Measurements from ENCODE around the gene QSER1.

DNA sequence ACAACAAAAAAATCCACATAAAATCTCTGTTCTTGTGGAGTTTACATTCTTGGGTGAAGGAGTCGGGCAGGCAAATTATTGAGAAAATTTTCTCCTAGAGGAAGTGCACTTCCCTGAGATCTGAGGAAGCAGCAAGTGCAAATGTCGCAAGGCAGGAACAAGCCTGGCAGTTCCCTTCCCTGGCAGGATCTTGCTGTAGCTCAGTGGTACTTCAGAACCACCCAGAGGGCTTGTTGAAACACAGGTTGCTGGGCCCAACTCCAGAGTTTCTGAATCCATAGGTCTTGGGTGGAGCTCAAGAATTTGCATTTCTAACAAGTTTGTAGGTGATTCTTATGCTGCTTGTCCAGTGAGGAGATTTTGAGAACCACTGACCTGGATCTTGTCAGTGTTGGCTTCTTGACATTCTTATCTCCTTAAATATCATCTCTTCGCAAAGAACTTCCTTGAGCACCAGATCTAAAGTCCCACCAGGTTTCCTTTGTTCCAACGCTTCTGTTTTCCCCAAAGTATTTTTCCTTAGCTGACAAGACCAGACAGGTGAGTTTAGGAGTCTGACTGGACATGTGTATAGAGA lies 9.6 kb downstream of the QSER1 start:
- TF ChIP-seq, protein P1, sequence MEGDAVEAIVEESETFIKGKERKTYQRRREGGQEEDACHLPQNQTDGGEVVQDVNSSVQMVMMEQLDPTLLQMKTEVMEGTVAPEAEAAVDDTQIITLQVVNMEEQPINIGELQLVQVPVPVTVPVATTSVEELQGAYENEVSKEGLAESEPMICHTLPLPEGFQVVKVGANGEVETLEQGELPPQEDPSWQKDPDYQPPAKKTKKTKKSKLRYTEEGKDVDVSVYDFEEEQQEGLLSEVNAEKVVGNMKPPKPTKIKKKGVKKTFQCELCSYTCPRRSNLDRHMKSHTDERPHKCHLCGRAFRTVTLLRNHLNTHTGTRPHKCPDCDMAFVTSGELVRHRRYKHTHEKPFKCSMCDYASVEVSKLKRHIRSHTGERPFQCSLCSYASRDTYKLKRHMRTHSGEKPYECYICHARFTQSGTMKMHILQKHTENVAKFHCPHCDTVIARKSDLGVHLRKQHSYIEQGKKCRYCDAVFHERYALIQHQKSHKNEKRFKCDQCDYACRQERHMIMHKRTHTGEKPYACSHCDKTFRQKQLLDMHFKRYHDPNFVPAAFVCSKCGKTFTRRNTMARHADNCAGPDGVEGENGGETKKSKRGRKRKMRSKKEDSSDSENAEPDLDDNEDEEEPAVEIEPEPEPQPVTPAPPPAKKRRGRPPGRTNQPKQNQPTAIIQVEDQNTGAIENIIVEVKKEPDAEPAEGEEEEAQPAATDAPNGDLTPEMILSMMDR (conservative IDR thresholded peaks at IDR 0.05; ENCODE audit: low read depth, low read length) = no peak
- no peak for TF ChIP-seq EZH2 (IDR thresholded peaks at IDR 0.05; ENCODE audit: borderline replicate concordance, low read depth, low read length, poor library complexity, severe bottlenecking)
